K562 (cell line): ENCODE measurements around the gene WWOX. TPM values are rescaled to one million over a fixed set of nuclear protein-coding genes. Genes with fewer than 3 reads are reported as not detected.
A peak's percentile ranks its signal among the peaks of the same experiment; 100 is the strongest.

Experiments
- CHCHD3 ChIP-seq: fragments of 250-450 bp; sonication (Bioruptor Pico); IDR thresholded peaks from 2 replicates; pipeline ENCODE4 v2.1.2; 2022; ENCODE audit warnings: mild to moderate bottlenecking
- FOXK2 ChIP-seq, 2 experiments: fragments of 450-650 bp; IDR thresholded peaks in 1 of 2; conservative IDR thresholded peaks in 1 of 2; 2 replicates each; pipeline ENCODE4 v1.6.1; 2016; ENCODE audit warnings: low read depth in 2 of 2, mild to moderate bottlenecking in 1 of 2
- NBN ChIP-seq: fragments of 450-650 bp; IDR thresholded peaks from 2 replicates; pipeline ENCODE4 v1.6.1; 2016; ENCODE audit warnings: low read depth, mild to moderate bottlenecking
- NEUROD1 ChIP-seq: fragments of 150-350 bp; IDR thresholded peaks from 2 replicates; pipeline ENCODE4 v1.6.1; 2014; ENCODE audit warnings: borderline replicate concordance, low read length, low read depth; ENCODE audit not compliant: partially characterized antibody
- PHB ChIP-seq: fragments of 250-450 bp; sonication (Bioruptor Pico); IDR thresholded peaks from 2 replicates; pipeline ENCODE4 v1.5.0; 2021
- POLR3A ChIP-seq: IDR thresholded peaks from 2 replicates; pipeline ENCODE4 v1.6.1; 2011; ENCODE audit warnings: borderline replicate concordance, mild to moderate bottlenecking, moderate library complexity; ENCODE audit not compliant: insufficient read length, insufficient read depth; ENCODE audit errors: extremely low read depth
- SRF ChIP-seq, 2 experiments: fragments of 250-450, 450-650 bp in 1 of 2; sonication (Bioruptor Pico) in 1 of 2; sonication (generic) in 1 of 2; formaldehyde crosslinking; IDR thresholded peaks; 2 replicates each; pipeline versions ENCODE4 v1.5.0 to v1.5.1; 2020 to 2022; ENCODE audit warnings: mild to moderate bottlenecking in 1 of 2, missing genetic modification reagents in 1 of 2
- ZNF316 ChIP-seq: fragments of 450-650 bp; IDR thresholded peaks from 2 replicates; pipeline ENCODE4 v1.6.1; 2016
- ZNF444 ChIP-seq: fragments of 250-450 bp; sonication (Bioruptor Pico); IDR thresholded peaks from 2 replicates; pipeline ENCODE4 v1.4.0; 2020; ENCODE audit warnings: mild to moderate bottlenecking, moderate library complexity
- polyA plus RNA-seq, 8 experiments: library from polyadenylated mRNA; depleted of rRNA in 4 of 8; stranded (reverse) in 5 of 8; unstranded in 3 of 8; fragments of >200 nt; fragmentation: Nextera tagmentation in 2 of 8; fragmentation: Illumina TruSeq in 1 of 8; extraction: Ambion mirVana in 2 of 8; extraction: Trizol in 1 of 8; gene quantifications; 2 replicates each; pipeline versions ENCODE4 v1.2.1 to v1.2.3, GENCODE V29; 2011 to 2014; ENCODE audit warnings: inconsistent platforms in 1 of 8, missing spikeins in 1 of 8
- total RNA-seq, 7 experiments: library from RNA; depleted of rRNA in 6 of 7; stranded (reverse); fragments of >200 nt in 6 of 7; fragmentation: Illumina TruSeq in 2 of 7; extraction: Trizol in 2 of 7; gene quantifications; 2 replicates each; pipeline versions ENCODE4 v1.2.1 to v1.2.3, GENCODE V29; 2011 to 2021; ENCODE audit warnings: low replicate concordance in 1 of 7
- TF ChIP-seq, protein P1 (sequence below), 2 experiments: fragments of 250-450 bp in 1 of 2; fragments of 450-650 bp in 1 of 2; sonication (Bioruptor Pico) in 1 of 2; IDR thresholded peaks; 2 replicates each; pipeline versions ENCODE4 v1.6.1 to v1.8.0; 2016 to 2021; ENCODE audit warnings: mild to moderate bottlenecking in 2 of 2, moderate library complexity in 2 of 2, missing compliant biosample characterization in 1 of 2, missing genetic modification characterization in 1 of 2
- TF ChIP-seq, protein P2 (sequence below): sonication (generic); formaldehyde crosslinking; IDR thresholded peaks from 2 replicates; pipeline ENCODE4 v1.8.1; 2023; ENCODE audit warnings: mild to moderate bottlenecking, missing genetic modification reagents
- TF ChIP-seq, protein P3 (sequence below): fragments of 250-450 bp; sonication (Bioruptor Pico); IDR thresholded peaks from 2 replicates; pipeline ENCODE4 v1.5.0; 2020; ENCODE audit warnings: mild to moderate bottlenecking
- TF ChIP-seq, protein P4 (sequence below): fragments of 250-450 bp; sonication (Bioruptor Pico); IDR thresholded peaks from 2 replicates; pipeline ENCODE4 v1.4.0; 2020
- TF ChIP-seq, protein P5 (sequence below): sonication (generic); formaldehyde crosslinking; IDR thresholded peaks from 2 replicates; pipeline ENCODE4 v1.4.0; 2020; ENCODE audit warnings: mild to moderate bottlenecking, missing genetic modification reagents
- TF ChIP-seq, protein P6 (sequence below): IDR thresholded peaks from 2 replicates; pipeline ENCODE4 v1.6.1; 2012; ENCODE audit warnings: low read depth, low read length, improper control_type of control experiment, borderline replicate concordance

The WWOX gene
- total and polyA plus RNA-seq, 9 of the 15 experiments (the other 6 are each of a cell fraction or from before 2014, with no cell fraction given) = 1.6 to 22.7 (median 8.1) TPM

DNA sequence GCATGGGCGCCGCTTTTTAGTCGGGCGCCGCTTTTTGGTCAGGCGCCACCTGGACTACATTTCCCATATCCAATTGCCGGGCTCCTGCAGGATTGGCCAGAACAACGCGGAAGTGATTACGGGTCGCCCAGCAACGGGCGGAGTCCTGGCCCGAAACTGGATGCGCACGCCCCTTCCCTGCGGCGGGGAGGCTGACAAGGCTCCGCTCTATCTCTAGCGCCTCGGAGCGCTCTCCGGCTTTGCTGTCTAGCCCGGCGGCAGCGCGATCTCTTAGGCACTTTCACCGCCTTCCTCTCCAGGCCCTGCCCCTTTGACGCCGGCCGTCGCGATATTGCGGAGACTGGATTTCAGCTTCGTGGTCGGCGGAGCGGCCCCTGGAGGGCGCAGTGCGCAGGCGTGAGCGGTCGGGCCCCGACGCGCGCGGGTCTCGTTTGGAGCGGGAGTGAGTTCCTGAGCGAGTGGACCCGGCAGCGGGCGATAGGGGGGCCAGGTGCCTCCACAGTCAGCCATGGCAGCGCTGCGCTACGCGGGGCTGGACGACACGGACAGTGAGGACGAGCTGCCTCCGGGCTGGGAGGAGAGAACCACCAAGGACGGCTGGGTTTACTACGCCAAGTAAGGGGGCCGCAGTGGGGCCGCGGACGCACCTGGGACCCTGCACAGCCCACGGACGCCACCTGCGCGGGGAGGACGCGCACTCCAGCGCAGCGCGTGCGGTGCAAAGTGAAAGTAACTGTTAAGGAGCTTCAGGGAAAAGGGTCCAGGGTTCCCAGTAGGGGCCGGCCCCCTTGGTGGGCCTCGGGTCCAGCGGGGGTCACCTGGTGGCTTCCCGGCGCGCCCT lies at the start of gene WWOX (continued):
- TF ChIP-seq, protein P1, sequence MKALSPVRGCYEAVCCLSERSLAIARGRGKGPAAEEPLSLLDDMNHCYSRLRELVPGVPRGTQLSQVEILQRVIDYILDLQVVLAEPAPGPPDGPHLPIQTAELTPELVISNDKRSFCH (CRISPR knock-in tag; IDR thresholded peaks at IDR 0.05) = no peak
- TF ChIP-seq, protein P1 (tag; IDR thresholded peaks at IDR 0.05) = peak; percentile 59; the same call in 1 of the 2 replicates
- TF ChIP-seq NEUROD1 (peak; percentile 100), CHCHD3 (CRISPR knock-in tag) (no peak), FOXK2 (conservative IDR thresholded peaks at IDR 0.05 in 1 of 2, IDR thresholded peaks at IDR 0.05 in 1 of 2; ENCODE audit: low read depth in 2 of 2) (peak in 1 of 2 experiments; percentile 31; a peak in 1 of 4 replicates), PHB (CRISPR knock-in tag) (0 out of 2 replicates have a peak, but pooled peaks have one; percentile 7), POLR3A (no peak), ZNF316 (no peak), SRF (CRISPR knock-in tag; IDR thresholded peaks at IDR 0.05) (peak in 1 of 2 experiments; percentile 76; a peak in 1 of 4 replicates), ZNF444 (CRISPR knock-in tag) (no peak), NBN (0 out of 2 replicates have a peak, but pooled peaks have one; percentile 73)
- TF ChIP-seq, protein P2, sequence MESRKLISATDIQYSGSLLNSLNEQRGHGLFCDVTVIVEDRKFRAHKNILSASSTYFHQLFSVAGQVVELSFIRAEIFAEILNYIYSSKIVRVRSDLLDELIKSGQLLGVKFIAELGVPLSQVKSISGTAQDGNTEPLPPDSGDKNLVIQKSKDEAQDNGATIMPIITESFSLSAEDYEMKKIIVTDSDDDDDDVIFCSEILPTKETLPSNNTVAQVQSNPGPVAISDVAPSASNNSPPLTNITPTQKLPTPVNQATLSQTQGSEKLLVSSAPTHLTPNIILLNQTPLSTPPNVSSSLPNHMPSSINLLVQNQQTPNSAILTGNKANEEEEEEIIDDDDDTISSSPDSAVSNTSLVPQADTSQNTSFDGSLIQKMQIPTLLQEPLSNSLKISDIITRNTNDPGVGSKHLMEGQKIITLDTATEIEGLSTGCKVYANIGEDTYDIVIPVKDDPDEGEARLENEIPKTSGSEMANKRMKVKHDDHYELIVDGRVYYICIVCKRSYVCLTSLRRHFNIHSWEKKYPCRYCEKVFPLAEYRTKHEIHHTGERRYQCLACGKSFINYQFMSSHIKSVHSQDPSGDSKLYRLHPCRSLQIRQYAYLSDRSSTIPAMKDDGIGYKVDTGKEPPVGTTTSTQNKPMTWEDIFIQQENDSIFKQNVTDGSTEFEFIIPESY = no peak; the same call in 1 of the 2 replicates
- TF ChIP-seq, protein P3, sequence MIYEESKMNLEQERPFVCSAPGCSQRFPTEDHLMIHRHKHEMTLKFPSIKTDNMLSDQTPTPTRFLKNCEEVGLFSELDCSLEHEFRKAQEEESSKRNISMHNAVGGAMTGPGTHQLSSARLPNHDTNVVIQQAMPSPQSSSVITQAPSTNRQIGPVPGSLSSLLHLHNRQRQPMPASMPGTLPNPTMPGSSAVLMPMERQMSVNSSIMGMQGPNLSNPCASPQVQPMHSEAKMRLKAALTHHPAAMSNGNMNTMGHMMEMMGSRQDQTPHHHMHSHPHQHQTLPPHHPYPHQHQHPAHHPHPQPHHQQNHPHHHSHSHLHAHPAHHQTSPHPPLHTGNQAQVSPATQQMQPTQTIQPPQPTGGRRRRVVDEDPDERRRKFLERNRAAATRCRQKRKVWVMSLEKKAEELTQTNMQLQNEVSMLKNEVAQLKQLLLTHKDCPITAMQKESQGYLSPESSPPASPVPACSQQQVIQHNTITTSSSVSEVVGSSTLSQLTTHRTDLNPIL (CRISPR knock-in tag) = no peak
- TF ChIP-seq, protein P4, sequence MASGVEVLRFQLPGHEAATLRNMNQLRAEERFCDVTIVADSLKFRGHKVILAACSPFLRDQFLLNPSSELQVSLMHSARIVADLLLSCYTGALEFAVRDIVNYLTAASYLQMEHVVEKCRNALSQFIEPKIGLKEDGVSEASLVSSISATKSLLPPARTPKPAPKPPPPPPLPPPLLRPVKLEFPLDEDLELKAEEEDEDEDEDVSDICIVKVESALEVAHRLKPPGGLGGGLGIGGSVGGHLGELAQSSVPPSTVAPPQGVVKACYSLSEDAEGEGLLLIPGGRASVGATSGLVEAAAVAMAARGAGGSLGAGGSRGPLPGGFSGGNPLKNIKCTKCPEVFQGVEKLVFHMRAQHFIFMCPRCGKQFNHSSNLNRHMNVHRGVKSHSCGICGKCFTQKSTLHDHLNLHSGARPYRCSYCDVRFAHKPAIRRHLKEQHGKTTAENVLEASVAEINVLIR = peak; percentile 38; the same call in 1 of the 2 replicates
- TF ChIP-seq, protein P5, sequence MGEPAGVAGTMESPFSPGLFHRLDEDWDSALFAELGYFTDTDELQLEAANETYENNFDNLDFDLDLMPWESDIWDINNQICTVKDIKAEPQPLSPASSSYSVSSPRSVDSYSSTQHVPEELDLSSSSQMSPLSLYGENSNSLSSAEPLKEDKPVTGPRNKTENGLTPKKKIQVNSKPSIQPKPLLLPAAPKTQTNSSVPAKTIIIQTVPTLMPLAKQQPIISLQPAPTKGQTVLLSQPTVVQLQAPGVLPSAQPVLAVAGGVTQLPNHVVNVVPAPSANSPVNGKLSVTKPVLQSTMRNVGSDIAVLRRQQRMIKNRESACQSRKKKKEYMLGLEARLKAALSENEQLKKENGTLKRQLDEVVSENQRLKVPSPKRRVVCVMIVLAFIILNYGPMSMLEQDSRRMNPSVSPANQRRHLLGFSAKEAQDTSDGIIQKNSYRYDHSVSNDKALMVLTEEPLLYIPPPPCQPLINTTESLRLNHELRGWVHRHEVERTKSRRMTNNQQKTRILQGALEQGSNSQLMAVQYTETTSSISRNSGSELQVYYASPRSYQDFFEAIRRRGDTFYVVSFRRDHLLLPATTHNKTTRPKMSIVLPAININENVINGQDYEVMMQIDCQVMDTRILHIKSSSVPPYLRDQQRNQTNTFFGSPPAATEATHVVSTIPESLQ = peak; percentile 88; the same call in 1 of the 2 replicates
- TF ChIP-seq, protein P6, sequence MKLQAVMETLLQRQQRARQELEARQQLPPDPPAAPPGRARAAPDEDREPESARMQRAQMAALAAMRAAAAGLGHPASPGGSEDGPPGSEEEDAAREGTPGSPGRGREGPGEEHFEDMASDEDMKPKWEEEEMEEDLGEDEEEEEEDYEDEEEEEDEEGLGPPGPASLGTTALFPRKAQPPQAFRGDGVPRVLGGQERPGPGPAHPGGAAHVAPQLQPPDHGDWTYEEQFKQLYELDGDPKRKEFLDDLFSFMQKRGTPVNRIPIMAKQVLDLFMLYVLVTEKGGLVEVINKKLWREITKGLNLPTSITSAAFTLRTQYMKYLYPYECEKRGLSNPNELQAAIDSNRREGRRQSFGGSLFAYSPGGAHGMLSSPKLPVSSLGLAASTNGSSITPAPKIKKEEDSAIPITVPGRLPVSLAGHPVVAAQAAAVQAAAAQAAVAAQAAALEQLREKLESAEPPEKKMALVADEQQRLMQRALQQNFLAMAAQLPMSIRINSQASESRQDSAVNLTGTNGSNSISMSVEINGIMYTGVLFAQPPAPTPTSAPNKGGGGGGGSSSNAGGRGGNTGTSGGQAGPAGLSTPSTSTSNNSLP = no peak
